OCI-LY1 (cell line): ENCODE measurements around the gene HPCAL4.

ENCODE experiments used
- CTCF ChIP-seq: fragments of 200-600 bp; sonication (generic), shearing (Covaris generic); IDR thresholded peaks from 2 replicates; pipeline ENCODE4 v1.5.1; 2017; ENCODE audit warnings: mild to moderate bottlenecking, antibody characterized with exemption, low read length, moderate library complexity, mixed read lengths
- EZH2 ChIP-seq: fragments of 200-600 bp; sonication (generic), shearing (Covaris generic); IDR thresholded peaks from 2 replicates; pipeline ENCODE4 v1.8.0; 2017; ENCODE audit warnings: borderline replicate concordance, mixed run types, mild to moderate bottlenecking, antibody characterized with exemption, low read length, moderate library complexity, mixed read lengths

DNA sequence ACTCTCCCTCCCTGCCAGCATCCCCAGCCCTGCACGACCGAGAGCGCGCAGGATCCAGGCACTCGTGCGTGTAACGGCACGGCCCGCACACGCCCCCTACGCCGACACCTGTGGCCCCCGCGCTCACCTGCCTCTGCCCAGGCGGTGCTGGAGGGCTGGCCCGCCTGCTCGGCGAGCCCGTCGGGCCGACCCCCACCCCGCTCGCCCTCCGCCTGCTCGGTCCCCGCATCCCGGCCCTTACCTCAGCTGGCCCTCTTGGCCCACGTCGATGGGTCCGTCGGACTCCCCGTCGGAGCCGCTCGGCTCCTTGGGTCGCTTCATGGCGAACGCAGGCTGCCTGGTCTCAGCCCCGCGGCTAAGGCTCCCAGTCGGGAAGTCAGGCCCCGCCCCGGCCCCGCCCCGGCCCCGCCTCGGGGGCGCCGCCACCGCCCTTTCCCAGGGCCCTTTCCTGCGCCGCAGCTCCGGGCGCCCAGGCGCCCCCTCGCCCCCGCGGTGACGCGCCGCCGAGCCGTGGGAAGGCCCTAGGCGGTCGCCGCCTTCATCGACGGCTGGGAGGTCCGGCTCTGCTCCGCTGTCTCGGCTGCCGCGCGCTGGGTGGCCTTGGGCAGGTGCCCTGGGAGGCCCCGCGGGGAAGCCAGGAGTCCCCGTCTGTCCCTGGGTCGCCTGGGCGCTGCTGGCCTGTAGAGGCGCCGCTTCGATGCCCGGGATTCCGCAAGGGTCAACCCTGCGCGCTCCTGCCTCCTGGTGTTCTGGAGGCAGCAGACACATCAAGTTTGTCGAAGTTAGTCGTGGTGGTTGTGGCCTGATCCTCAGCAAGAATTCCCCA is 51.7 kb downstream of the HPCAL4 start, which contains the start of gene HEYL:
- TF ChIP-seq CTCF (no peak), EZH2 (no peak)
